GM12865 (cell line): ENCODE data around the gene TNP2.

Source experiments
- DNase-seq: peaks from one replicate; pipeline ENCODE4 v3.0.0; 2010; ENCODE audit warnings: low read depth
- H3K4me3 ChIP-seq: 2 replicates; pipeline ENCODE4 v1.5.1; 2011; ENCODE audit warnings: mild to moderate bottlenecking, low read depth, low read length, control low read depth
- CTCF ChIP-seq: IDR thresholded peaks from 2 replicates; pipeline ENCODE4 v1.5.1; 2011; ENCODE audit warnings: low read length, control low read depth, low read depth, inconsistent platforms; ENCODE audit not compliant: insufficient read depth; ENCODE audit errors: missing control alignments

TNP2 gene

GRCh38 chr16:11312718-11313492, 43.8 kb upstream of the TNP2 start:
- DNase-seq = no peak
- no peak for TF ChIP-seq CTCF
- no peak overlapping the region for H3K4me3 ChIP-seq

GRCh38 chr16:11310997-11311561, 42.0 kb upstream of the TNP2 start:
- peak; percentile 93 for DNase-seq
- TF ChIP-seq CTCF = no peak
- H3K4me3 ChIP-seq = peak overlapping the region; percentile 5; the same call in 1 of the 2 replicates

- DNase-seq = no peak
- no peak for TF ChIP-seq CTCF
- peak overlapping the region; percentile 5; the same call in 1 of the 2 replicates for H3K4me3 ChIP-seq
Measured at GRCh38 chr16:11310634-11310977, 41.5 kb upstream of the TNP2 start.

- H3K4me3 ChIP-seq = no peak overlapping the region
- DNase-seq = peak; percentile 92
- no peak for TF ChIP-seq CTCF
Measured at GRCh38 chr16:11309895-11310633, 40.9 kb upstream of the TNP2 start.

GRCh38 chr16:11308493-11309283, 39.6 kb upstream of the TNP2 start:
- no peak for TF ChIP-seq CTCF
- H3K4me3 ChIP-seq = no peak overlapping the region
- peak; percentile 91 for DNase-seq

- H3K4me3 ChIP-seq = no peak overlapping the region
- no peak for DNase-seq
- no peak for TF ChIP-seq CTCF
Measured at GRCh38 chr16:11307639-11308492, 38.7 kb upstream of the TNP2 start.
